Inflammatory macrophage treated with lipopolysaccharide for 4 hours (primary cell): ENCODE data around the gene RFX8.
A peak's percentile ranks its signal among the peaks of the same experiment; 100 is the strongest.
"Not testable (repeated sequence)": the region's sequence is repeated elsewhere in the genome, so short reads cannot be mapped to it uniquely, and the experiment has no call there.

Source experiments
- DNase-seq: peaks from one replicate; pipeline ENCODE4 v3.0.0-alpha.2; 2020

Gene RFX8

GRCh38 chr2:101485856-101486255 lies 10.9 kb upstream of the RFX8 start:
- DNase-seq: no peak

- no peak for DNase-seq
Measured at GRCh38 chr2:101480764-101481163, 5.9 kb upstream of the RFX8 start.

DNA sequence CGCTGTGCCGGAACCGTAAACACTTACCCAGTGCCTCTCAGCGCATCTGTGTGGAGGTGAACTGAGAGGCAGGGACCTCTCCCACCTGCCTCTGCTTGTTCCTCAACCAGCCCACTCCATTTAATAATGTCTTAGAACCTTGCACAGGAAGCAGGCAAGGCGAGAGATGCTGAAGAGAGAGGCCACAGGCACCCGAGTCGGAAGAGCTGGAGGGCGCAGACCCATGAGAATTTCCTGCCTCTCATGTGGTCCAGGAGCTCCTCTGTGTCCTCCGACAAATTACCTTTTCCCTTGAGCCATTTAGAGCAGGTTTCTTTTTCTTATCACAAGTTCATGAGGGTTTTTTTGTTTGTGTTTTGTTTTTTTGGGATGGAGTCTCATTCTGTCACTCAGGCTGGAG lies 4.9 kb upstream of the RFX8 start:
- DNase-seq: no peak

GRCh38 chr2:101479328-101479727 lies 4.4 kb upstream of the RFX8 start:
- DNase-seq: peak; percentile 28

GRCh38 chr2:101478181-101479001 lies 3.5 kb upstream of the RFX8 start:
- DNase-seq: no peak

DNA sequence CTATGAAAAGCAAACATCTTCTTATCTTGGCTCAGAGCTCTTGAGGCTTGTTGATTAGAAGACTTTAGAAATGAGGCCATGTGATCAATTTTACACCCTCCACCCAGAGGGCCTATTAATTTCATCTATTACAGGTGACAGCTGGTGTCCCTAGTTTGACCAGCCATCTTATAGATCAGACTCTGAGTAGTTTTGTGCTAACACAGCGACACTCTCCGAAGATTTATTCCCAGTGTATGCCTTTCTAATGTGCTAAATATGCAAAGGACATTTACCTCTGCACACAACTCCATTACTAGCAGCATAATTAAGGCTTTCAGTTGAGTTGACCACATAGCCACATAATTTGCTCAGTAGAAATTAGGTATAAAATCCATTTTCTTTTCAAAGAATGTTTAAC lies 2.6 kb upstream of the RFX8 start:
- no peak for DNase-seq

DNA sequence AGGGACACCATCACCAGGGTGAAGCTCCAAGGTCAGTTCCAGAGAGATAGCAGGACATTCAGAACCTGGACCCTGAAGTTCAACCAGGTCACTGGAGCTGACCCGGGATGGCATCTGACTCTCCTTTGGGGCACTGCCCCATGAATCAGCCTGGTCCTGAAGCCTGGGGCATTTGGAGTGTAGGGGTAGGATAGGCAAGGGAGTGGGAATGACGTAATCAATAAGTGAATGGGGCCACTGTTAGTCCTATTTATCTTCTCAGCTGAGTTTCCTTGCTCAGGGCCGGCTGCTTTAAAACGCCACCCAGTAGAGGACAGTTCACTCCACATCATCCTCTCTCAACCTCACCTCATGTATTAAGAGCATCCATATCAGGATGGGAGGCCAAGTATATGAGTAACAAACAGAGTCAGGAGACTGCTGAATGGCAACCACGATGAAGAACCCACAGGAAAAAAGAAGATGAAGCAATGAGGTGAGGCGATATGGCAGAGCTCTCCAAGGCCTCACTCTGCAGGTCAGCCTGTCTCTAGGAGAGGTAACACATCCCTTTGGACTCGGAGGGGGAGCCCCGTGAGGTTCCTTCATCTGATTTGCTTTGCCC lies 1.8 kb upstream of the RFX8 start:
- DNase-seq: no peak

DNA sequence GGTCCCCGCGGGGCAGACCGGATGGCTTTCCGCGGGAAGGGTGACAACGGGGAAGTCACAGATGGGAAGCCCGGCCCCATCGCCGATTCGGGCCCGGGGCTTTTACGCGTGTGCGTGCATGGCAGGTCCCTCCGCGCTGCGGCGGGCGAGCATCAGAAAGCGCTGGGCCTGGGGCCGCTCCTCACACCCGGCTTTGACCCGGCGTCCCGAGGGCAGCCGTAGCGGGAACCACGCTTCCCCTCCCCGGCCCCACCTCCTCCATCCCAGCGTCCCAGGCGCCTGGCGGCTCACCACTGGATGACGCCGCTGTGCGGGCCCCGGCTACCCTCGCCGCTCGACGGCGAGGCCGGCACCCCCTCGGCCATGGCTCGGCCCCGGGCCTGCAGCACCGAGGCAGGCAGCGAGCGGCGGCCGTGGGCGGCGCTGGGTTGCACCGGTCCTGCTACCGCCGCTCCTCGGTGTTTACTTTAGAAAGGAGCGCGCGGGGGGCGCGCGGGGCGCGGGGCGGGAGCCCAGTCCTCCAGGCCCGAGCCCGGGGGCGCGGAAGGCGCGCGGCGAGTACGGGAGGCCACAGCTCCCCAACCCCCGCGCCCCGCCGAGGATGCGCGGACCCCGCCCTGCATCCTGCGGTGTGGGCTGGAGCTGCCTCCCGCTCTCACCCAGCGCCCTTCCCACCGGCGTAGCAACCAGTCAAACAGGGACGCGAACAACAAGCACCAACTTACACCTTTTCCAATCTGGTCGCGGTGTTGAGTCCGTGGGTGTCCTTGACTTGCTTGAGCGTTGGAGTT lies 806 bp downstream of the RFX8 start:
- peak; percentile 37 for DNase-seq

DNA sequence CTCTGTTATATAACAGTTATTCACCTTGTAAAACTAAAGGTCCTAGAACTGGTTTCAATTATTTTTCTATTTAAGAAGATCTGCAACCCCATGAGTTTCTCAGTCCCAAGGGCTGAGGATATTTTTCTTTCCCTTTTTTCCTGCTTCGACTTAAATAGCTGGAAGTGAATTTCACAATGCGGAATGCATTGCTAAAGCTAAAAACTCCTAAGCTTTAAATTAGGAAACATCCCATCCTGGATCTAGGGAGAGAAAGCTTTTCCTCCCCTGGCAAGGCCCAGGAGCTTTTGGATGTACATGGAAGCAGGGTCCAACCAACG lies 1.4 kb downstream of the RFX8 start:
- no peak for DNase-seq

- no peak for DNase-seq
Measured at GRCh38 chr2:101469863-101470262, 5.0 kb downstream of the RFX8 start.

GRCh38 chr2:101467306-101467705 lies 7.6 kb downstream of the RFX8 start:
- DNase-seq: no peak

- DNase-seq: peak; percentile 54
Measured at GRCh38 chr2:101466426-101466825, 8.5 kb downstream of the RFX8 start.

DNA sequence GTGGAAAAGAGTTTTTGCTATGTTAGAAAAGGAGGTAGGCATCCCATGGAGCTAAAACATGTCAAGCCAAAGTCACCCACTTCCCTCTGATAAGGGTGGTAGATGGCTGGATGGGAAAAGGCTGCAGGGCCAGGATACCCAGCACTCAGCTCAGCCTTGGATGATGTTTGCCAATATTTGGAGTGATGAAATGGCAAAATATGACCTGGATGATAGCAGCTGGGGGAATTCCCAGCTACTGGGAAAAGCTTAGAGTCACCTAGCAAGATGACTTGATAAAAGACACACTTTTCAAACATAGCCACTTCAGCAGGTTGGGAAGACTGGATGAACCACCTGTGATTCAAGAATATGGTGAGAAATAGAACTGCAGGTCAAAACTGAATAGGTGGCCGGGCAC lies 10.1 kb downstream of the RFX8 start:
- DNase-seq: peak; percentile 32

DNA sequence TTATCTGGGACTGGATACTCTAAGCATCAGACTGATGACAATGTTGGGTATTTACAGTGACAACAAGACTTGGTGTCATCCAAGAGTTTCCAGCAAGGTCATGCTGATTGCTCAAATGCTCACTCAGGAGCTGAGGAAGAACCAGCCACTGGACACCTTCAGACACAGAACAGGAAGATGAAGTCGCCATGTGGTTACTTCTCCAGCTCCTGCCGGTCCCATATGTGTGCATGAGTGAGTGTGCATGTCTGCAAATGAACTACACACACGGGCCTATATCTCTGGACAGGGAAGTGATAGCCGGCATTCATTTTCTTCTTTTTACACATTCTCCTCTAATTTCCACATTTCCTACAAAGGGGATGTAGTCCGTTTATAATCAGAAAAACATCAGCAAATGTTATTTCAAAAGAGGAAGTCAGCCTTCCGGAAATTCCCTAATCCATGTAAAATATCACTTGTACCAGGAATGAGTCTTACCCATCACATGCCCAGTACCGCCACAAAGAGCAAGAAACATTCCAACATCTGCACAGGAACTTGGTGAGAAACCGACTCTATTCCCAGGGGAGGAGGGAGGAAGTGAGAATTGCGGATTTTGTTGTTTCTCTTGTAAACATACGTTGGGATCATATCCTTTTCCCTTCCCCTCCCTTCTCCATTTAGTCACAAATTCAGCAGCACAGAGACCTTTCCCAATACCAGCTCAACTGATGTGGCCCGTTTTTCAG lies 10.8 kb downstream of the RFX8 start:
- peak; percentile 85 for DNase-seq

DNA sequence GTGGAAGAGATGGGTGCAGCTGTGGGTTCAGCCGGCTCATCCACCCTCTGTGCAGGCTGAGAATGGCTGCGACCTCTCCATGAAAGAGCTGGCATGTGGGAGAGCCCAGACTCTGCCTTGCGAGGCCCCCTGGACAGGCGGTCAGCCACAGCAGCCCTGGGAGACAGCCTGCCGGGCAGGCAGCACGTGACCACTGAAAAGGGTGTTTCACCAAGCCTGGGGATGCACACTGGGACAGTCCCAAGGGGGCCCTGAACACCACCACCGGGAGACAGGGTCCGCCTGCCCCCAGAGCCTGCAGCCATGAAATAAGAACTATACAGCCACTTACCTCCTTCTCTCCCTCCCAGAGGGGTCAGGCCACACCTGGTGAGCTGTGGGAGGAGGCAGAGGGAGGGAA lies 11.5 kb downstream of the RFX8 start:
- no peak for DNase-seq

GRCh38 chr2:101461381-101461780 lies 13.5 kb downstream of the RFX8 start:
- DNase-seq: peak; percentile 60

DNA sequence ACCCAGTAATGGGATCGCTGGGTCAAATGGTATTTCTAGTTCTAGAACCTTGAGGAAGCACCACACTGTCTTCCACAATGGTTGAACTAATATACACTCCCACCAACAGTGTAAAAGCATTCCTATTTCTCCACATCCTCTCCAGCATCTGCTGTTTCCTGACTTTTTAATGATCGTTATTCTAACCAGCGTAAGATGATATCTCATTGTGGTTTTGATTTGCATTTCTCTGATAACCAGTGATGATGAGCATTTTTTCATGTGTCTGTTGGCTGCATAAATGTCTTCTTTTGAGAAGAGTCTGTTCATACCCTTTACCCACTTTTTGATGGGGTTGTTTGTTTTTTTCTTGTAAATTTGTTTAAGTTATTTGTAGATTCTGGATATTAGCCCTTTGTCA lies 20.5 kb downstream of the RFX8 start:
- not testable (repeated sequence) for DNase-seq

- no peak for DNase-seq
Measured at GRCh38 chr2:101450965-101451364, 23.9 kb downstream of the RFX8 start.

- peak; percentile 83 for DNase-seq
Measured at GRCh38 chr2:101446869-101447268, 28.0 kb downstream of the RFX8 start.

GRCh38 chr2:101442667-101443061 lies 32.2 kb downstream of the RFX8 start:
- no peak for DNase-seq

DNA sequence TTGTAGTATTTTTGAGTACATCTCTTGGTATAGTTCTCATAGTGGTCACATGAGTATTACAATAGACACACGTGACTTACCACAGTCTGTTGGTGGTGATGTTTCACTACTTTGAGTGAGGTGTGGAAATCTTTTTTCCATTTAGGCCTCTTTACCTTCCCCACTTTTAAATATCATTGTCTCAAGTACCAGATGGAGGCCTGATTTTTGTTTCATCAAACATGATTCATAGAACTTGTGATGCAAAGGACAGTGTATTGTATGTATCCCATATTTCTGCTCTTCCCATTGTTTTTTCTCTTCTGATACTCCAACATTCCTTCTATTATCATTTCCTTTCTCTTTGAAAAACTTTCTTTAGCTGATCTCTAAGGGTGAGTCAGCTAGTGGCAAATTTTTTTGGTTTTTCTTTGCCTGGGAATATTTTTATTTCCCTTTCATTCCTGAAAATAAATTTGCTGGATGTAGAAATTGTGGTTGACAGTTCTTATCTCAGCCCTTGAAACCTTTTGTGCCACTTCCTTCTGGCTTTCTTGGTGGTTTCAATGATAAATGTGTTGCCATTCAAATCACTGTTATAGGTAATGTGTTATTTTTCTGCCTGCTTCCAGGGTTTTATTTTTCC lies 32.8 kb downstream of the RFX8 start:
- peak; percentile 63 for DNase-seq

GRCh38 chr2:101440127-101440738 lies 34.7 kb downstream of the RFX8 start:
- no peak for DNase-seq
